Skin epidermis (tissue), 12 donors: ENCODE data around the gene ERRFI1.

ENCODE experiments used
- H3K27ac ChIP-seq, 21 experiments: fragments of 200-600 bp; sonication (generic) in 11 of 21; one replicate each; pipeline ENCODE4 v1.5.0; 2020; ENCODE audit warnings: mild to moderate bottlenecking in 3 of 21, inconsistent platforms in 2 of 21, moderate library complexity in 2 of 21
- H3K4me3 ChIP-seq, 7 experiments: fragments of 200-600 bp; sonication (generic) in 2 of 7; one replicate each; pipeline ENCODE4 v1.5.0; 2020; ENCODE audit warnings: inconsistent platforms in 2 of 7, mild to moderate bottlenecking in 2 of 7, moderate library complexity in 1 of 7

The ERRFI1 gene

GRCh38 chr1:8022395-8023286 lies 3.5 kb downstream of the ERRFI1 start:
- Histone ChIP-seq H3K4me3 (no peak overlapping the region), H3K27ac (peak overlapping the region in 3 of 21 experiments; percentile 10 to 47 (median 35))

- peak overlapping the region in 2 of 21 experiments; percentile 2 to 47 for H3K27ac ChIP-seq
- no peak overlapping the region for H3K4me3 ChIP-seq
Measured at GRCh38 chr1:8021676-8022266, 4.3 kb downstream of the ERRFI1 start.

DNA sequence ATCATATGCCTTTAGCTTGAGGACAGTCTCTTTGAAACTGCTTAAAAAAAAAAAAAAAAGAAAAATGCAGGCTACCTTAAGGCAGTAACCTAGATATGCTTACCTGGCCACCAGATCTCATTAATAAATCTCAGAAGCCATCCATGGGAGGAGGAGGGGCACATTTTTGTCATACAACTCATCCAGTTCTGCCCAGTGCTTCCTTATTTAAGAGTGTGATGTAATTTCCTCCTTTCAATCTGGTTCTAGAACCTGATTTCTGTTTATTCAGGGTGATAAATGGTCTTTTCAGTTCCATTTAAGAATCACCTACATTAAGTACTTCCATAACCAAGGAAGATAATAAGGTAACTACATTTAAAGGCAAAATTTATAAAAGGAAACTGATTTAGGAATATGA lies 6.1 kb downstream of the ERRFI1 start:
- Histone ChIP-seq H3K4me3 (no peak overlapping the region), H3K27ac (peak overlapping the region in 6 of 21 experiments; percentile 2 to 43 (median 20))

- Histone ChIP-seq H3K27ac (peak overlapping the region in 5 of 21 experiments; percentile 2 to 43 (median 20)), H3K4me3 (no peak overlapping the region)
Measured at GRCh38 chr1:8019229-8019620, 6.9 kb downstream of the ERRFI1 start.

GRCh38 chr1:8018492-8019228 lies 7.4 kb downstream of the ERRFI1 start:
- H3K27ac ChIP-seq, result peak overlapping the region in 2 of 21 experiments; percentile 3 to 8
- H3K4me3 ChIP-seq, result no peak overlapping the region

DNA sequence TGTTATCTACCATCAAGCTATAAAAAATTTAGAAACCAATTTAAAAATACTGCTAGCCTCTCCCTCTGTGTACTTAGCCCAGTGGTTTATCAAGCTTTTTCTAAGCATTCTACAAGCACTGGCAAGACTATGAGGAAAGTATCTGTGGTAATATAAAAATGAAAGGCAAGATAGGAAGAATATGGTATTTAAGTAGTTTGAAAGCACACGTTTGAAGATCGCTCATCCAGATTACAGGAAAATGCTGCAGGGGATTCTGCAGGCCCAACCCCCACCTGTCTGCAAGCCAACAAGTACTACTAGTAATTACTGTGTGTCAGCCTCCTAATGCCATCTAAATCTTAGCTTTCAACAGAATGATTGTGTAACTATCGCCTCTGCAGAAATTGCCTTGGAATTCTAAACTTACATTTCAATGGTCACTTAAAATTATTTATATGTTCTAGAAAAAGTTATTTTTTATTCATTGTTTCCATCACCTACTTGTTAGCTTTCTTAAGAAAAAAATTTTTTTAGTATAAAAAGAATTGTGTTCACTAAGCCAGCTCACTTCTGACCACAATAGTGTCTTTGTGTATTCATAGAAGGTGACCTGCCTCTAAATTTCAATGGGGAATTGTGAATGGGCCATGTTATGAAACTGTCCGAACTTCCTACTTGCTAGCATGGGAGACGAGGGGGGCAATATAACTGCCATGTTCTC lies 8.5 kb downstream of the ERRFI1 start:
- H3K27ac ChIP-seq, result peak overlapping the region in 7 of 21 experiments; percentile 9 to 35 (median 20)
- no peak overlapping the region for H3K4me3 ChIP-seq

GRCh38 chr1:8016895-8017241 lies 9.2 kb downstream of the ERRFI1 start:
- Histone ChIP-seq H3K27ac (peak overlapping the region in 5 of 21 experiments; percentile 1 to 51 (median 9)), H3K4me3 (no peak overlapping the region)

GRCh38 chr1:8016210-8016894 lies 9.8 kb downstream of the ERRFI1 start:
- Histone ChIP-seq H3K4me3 (no peak overlapping the region), H3K27ac (peak overlapping the region in 7 of 21 experiments; percentile 1 to 66 (median 34))

GRCh38 chr1:8015809-8016165 lies 10.3 kb downstream of the ERRFI1 start:
- Histone ChIP-seq H3K4me3 (no peak overlapping the region), H3K27ac (peak overlapping the region in 6 of 21 experiments; percentile 1 to 66 (median 44))

DNA sequence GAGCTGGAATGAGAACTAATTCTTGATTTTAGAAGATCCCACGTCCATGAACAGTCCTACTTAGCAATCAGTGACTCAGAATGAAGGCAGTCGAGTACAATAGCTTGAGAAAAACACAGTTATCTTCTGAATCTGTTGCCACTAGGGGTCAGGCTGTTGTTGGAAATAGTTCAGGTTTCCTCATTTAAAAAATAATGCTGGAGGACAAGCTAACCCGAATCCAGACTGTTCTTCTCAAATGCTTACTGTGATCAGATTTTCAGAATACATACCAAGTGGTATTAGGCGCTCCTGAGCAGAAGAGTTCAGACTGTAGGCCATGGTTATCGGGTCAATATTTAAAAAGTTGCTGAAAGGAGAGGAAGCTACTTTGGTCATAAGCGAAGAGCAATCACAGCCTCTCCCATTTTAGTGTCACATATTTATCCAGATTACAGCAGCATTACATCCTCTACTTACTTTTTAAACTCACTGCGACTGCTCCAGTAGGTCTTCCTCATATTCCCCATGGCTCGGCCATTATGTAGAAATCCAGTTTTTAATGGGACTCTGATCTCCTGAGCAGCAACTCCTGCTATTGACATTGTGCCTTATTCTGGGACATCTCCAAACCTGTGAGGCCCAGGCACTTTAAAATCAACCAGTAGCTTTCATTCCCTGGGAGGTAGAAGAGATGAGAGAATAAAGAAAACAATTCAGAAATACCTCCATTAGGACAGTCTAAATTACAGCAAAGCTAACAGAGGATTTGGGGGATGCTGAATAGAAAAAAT lies 10.9 kb downstream of the ERRFI1 start:
- Histone ChIP-seq H3K4me3 (no peak overlapping the region), H3K27ac (peak overlapping the region in 8 of 21 experiments; percentile 7 to 66 (median 44))

DNA sequence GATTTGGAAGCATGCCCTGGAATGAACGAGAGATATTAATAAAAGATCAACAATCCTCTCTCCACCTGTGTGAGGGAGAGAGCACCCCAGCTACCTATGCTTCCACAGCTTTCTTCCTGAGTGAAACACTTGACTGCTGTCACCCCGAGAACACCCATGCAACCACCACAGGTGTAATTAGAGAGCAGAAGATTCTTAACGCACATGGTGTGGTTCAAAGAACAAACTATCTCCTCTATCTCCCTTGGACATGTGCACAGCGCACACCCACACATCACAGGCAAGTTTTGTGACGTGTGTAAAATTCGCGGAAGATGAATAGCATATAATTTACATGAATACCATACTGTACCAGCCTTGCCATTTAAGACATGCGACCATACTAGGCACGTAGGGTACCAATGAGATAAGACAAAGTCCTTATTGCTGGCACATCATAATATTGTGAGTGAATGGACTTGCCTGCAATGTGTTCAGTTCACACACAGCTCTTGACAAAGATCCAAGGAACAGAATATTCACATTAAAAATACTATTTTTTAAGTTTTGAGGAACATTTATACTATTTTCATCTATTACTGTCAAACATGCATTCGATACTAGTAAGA lies 11.6 kb downstream of the ERRFI1 start:
- Histone ChIP-seq H3K27ac (peak overlapping the region in 2 of 21 experiments; percentile 0 to 13), H3K4me3 (no peak overlapping the region)

DNA sequence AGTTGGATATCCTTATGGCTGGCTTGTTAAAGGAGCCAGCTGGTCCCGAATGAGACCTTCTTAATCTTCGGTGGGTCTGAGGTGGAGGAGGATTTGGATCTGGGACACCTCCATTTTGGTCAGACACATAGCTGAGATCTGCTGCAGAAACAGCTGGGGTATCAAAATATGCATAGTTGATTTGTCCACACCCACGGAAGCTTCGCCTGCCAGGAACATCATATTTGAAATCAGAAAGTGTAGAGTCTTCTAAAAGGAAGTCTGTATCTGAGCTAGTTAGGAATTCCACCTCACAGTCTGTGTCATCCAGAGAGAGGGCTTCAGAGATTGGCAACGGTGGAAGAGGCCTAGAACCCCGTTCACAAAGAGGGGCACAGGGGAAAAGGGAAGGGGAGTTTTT lies 12.3 kb downstream of the ERRFI1 start:
- no peak overlapping the region for H3K4me3 ChIP-seq
- H3K27ac ChIP-seq, result peak overlapping the region in 1 of 21 experiments; percentile 13

DNA sequence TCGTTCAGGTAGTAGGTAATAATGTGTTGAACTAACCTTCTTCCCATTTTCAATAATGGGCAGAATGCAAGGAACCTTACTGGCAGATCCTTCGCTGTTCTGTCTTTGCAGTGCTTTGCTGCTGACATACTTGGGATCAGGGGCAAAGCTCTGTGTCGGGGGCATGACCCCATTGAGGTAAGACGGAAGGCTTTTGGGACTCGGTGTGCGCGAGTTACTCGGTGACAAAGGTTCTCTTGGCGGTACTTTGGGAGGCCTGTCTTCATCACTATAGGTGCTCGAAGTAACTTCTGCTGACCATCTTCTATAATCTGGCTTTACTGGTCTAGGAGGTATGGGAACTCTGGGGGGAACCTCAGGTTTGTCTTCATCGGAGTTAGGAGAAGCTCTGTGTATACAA lies 12.7 kb downstream of the ERRFI1 start:
- no peak overlapping the region for H3K4me3 ChIP-seq
- no peak overlapping the region for H3K27ac ChIP-seq

DNA sequence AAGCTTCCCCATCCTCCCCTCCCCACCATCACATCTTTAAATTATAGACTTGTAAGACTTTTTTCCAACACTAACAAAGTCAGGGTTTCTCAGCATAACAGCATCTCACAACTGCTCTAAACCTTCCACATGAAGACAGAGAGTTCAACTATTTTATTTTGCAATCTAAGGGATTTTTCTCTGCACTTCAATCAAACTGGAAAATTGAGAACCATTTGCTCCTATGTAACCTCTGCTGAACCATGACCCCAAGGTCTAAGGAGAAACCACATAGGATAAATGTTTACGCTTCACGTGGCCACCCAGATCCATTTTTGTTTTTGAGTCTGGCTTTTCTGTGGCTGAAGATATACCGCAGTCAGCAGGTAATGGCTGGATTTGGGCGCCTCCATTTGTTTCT lies 13.2 kb downstream of the ERRFI1 start:
- H3K27ac ChIP-seq, result no peak overlapping the region

GRCh38 chr1:8011923-8012858 lies 13.9 kb downstream of the ERRFI1 start:
- Histone ChIP-seq H3K27ac (no peak overlapping the region), H3K4me3 (no peak overlapping the region)

More for the DNA sequence above, 13.2 kb downstream of the ERRFI1 start:
- H3K4me3 ChIP-seq, result no peak overlapping the region

DNA sequence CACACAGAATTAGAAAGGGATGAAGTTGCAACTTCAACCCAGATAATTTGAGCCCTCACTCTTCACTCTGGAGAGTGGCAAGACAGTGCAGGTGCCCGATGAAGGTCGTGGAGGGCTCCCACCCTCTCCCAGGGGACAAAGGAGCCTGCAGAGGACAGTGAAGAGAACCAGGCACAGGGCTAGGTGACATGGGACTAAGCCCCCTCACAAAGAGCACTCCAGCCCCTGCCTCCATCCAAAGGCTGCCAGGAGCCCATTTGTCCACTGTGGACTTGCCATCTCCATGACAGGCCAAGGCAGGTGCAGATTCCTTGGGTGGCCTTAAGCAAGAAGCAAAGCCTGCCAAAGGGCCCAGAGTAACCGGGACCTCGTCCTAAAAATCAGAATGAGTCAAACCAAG lies 15.1 kb downstream of the ERRFI1 start:
- Histone ChIP-seq H3K4me3 (no peak overlapping the region), H3K27ac (peak overlapping the region in 1 of 21 experiments; percentile 6)

DNA sequence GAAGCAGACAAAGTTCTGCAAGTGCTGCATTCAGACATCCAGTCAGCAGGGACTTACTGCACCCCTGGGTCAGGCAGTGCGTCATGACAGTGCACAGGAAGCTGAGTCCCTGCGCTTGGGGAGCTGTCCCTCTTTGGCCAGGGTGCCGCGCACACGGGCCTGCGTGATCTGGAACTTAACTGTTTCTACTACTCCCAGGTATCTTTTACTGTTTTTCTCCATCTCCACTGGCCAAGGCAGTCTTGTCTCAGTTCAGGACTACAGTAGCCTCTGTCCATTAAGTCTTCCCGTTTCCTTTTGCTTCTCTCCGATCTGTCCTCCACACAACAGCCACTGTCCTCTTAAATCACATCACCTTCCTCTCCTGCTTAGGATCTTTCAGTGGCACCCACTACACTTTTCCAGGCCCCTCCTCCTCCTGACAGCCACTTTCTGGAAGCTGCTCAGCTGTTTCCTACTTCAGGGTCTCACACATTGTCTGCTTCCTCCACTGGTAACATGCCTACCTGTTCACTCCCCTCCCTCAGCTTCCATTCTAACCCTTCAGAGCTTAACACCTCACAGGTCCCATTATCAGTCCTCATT lies 15.9 kb downstream of the ERRFI1 start:
- Histone ChIP-seq H3K4me3 (no peak overlapping the region), H3K27ac (no peak overlapping the region)
